HUES48 (cell line): Measurements from ENCODE around the gene PAQR9.

Source experiments
- H3K27ac ChIP-seq: one replicate; pipeline ENCODE4 v1.7.0; 2013; ENCODE audit warnings: low read depth, low read length, inconsistent platforms
- H3K27me3 ChIP-seq: 2 replicates; pipeline ENCODE4 v1.6.1; 2013; ENCODE audit warnings: mild to moderate bottlenecking, low read length; ENCODE audit not compliant: control insufficient read depth, insufficient read depth
- H3K36me3 ChIP-seq: 2 replicates; pipeline ENCODE4 v1.6.1; 2013; ENCODE audit warnings: low read length; ENCODE audit not compliant: control insufficient read depth, insufficient read depth
- H3K4me1 ChIP-seq: 2 replicates; pipeline ENCODE4 v1.6.1; 2013; ENCODE audit warnings: mild to moderate bottlenecking, low read length; ENCODE audit not compliant: control insufficient read depth, insufficient read depth
- H3K4me3 ChIP-seq: 2 replicates; pipeline ENCODE4 v1.5.1; 2013; ENCODE audit warnings: mild to moderate bottlenecking, low read depth, low read length
- H3K9ac ChIP-seq: 2 replicates; pipeline ENCODE4 v1.6.1; 2013; ENCODE audit warnings: mild to moderate bottlenecking, low read depth, low read length, moderate library complexity
- H3K9me3 ChIP-seq: 2 replicates; pipeline ENCODE4 v1.6.1; 2013; ENCODE audit warnings: low read length; ENCODE audit not compliant: control insufficient read depth, insufficient read depth

Gene PAQR9

GRCh38 chr3:142982038-142982773, 18.7 kb upstream of the PAQR9 start:
- Histone ChIP-seq H3K9ac (no peak overlapping the region), H3K27me3 (no peaks in the 10 kb centered on the region), H3K27ac (no peak overlapping the region), H3K4me1 (peaks cover 18% of the 10 kb centered on the region), H3K4me3 (no peak overlapping the region), H3K9me3 (no peaks in the 10 kb centered on the region), H3K36me3 (no peaks in the 10 kb centered on the region)

- Histone ChIP-seq H3K27me3 (no peaks in the 10 kb centered on the region), H3K9me3 (no peaks in the 10 kb centered on the region), H3K4me1 (peaks cover 18% of the 10 kb centered on the region), H3K27ac (no peak overlapping the region), H3K36me3 (no peaks in the 10 kb centered on the region), H3K4me3 (no peak overlapping the region), H3K9ac (no peak overlapping the region)
Observed at GRCh38 chr3:142981108-142981507, 17.6 kb upstream of the PAQR9 start.

- Histone ChIP-seq H3K9me3 (no peaks in the 10 kb centered on the region), H3K4me1 (peaks cover 16% of the 10 kb centered on the region), H3K36me3 (no peaks in the 10 kb centered on the region), H3K4me3 (no peak overlapping the region), H3K27ac (no peak overlapping the region), H3K27me3 (no peaks in the 10 kb centered on the region), H3K9ac (no peak overlapping the region)
Observed at GRCh38 chr3:142977399-142977728, 13.9 kb upstream of the PAQR9 start.

GRCh38 chr3:142976621-142977398, 13.3 kb upstream of the PAQR9 start:
- Histone ChIP-seq H3K27ac (no peak overlapping the region), H3K4me3 (no peak overlapping the region), H3K4me1 (peaks cover 11% of the 10 kb centered on the region), H3K9me3 (no peaks in the 10 kb centered on the region), H3K27me3 (no peaks in the 10 kb centered on the region), H3K9ac (no peak overlapping the region), H3K36me3 (no peaks in the 10 kb centered on the region)

GRCh38 chr3:142975316-142975995, 12.0 kb upstream of the PAQR9 start:
- H3K27ac ChIP-seq, result no peak overlapping the region
- no peaks in the 10 kb centered on the region for H3K9me3 ChIP-seq
- H3K4me1 ChIP-seq, result no peaks in the 10 kb centered on the region
- H3K4me3 ChIP-seq, result no peak overlapping the region
- H3K27me3 ChIP-seq, result no peaks in the 10 kb centered on the region
- H3K9ac ChIP-seq, result no peak overlapping the region
- no peaks in the 10 kb centered on the region for H3K36me3 ChIP-seq

- Histone ChIP-seq H3K27ac (no peak overlapping the region), H3K4me3 (no peak overlapping the region), H3K4me1 (no peaks in the 10 kb centered on the region), H3K9ac (no peak overlapping the region), H3K36me3 (no peaks in the 10 kb centered on the region), H3K27me3 (no peaks in the 10 kb centered on the region), H3K9me3 (no peaks in the 10 kb centered on the region)
Observed at GRCh38 chr3:142973217-142974009, 9.9 kb upstream of the PAQR9 start.

- Histone ChIP-seq H3K27ac (no peak overlapping the region), H3K9ac (no peak overlapping the region), H3K27me3 (no peaks in the 10 kb centered on the region), H3K4me3 (no peak overlapping the region), H3K36me3 (no peaks in the 10 kb centered on the region), H3K4me1 (no peaks in the 10 kb centered on the region), H3K9me3 (no peaks in the 10 kb centered on the region)
Observed at GRCh38 chr3:142972092-142972753, 8.7 kb upstream of the PAQR9 start.

- no peak overlapping the region for H3K27ac ChIP-seq
- no peaks in the 10 kb centered on the region for H3K4me1 ChIP-seq
- no peak overlapping the region for H3K4me3 ChIP-seq
- H3K9ac ChIP-seq, result no peak overlapping the region
- no peaks in the 10 kb centered on the region for H3K36me3 ChIP-seq
- H3K9me3 ChIP-seq, result no peaks in the 10 kb centered on the region
- no peaks in the 10 kb centered on the region; the same call in 1 of the 2 replicates for H3K27me3 ChIP-seq
Observed at GRCh38 chr3:142971431-142971830, 8.0 kb upstream of the PAQR9 start.

GRCh38 chr3:142968319-142969025, 5.0 kb upstream of the PAQR9 start:
- Histone ChIP-seq H3K4me1 (no peaks in the 10 kb centered on the region), H3K27me3 (peaks cover 21% of the 10 kb centered on the region), H3K9ac (no peak overlapping the region), H3K27ac (no peak overlapping the region), H3K4me3 (no peak overlapping the region), H3K9me3 (no peaks in the 10 kb centered on the region), H3K36me3 (no peaks in the 10 kb centered on the region)

- no peaks in the 10 kb centered on the region for H3K9me3 ChIP-seq
- H3K4me1 ChIP-seq, result no peaks in the 10 kb centered on the region
- H3K9ac ChIP-seq, result no peak overlapping the region
- H3K27me3 ChIP-seq, result peaks cover 33% of the 10 kb centered on the region
- no peak overlapping the region for H3K27ac ChIP-seq
- no peaks in the 10 kb centered on the region for H3K36me3 ChIP-seq
- no peak overlapping the region for H3K4me3 ChIP-seq
Observed at GRCh38 chr3:142966808-142967207, 3.3 kb upstream of the PAQR9 start.
